Uterus (tissue), 2 donors: ENCODE measurements around the gene ZC2HC1B.
"Not testable (repeated sequence)": the region's sequence is repeated elsewhere in the genome, so short reads cannot be mapped to it uniquely, and the experiment has no call there.

Experiments used
- CTCF ChIP-seq, 4 experiments: fragments of 200-600 bp in 2 of 4; fragments of 450-650 bp in 2 of 4; sonication (generic) in 2 of 4; IDR thresholded peaks; one replicate each; pipeline ENCODE4 v1.5.1; 2016 to 2019; ENCODE audit warnings: antibody characterized with exemption in 4 of 4, mild to moderate bottlenecking in 2 of 4, moderate library complexity in 1 of 4
- POLR2A ChIP-seq, 2 donors: fragments of 450-650 bp; IDR thresholded peaks; one replicate each; pipeline ENCODE4 v1.6.1; 2016; ENCODE audit warnings: antibody characterized with exemption in 2 of 2, mild to moderate bottlenecking in 1 of 2, moderate library complexity in 1 of 2

- not testable (repeated sequence) for TF ChIP-seq CTCF, POLR2A (IDR thresholded peaks at IDR 0.05)
Measured at GRCh38 chr6:143855057-143855456, 9.2 kb upstream of the ZC2HC1B start.
